ENCODE measurements around the gene EZH2.

The EZH2 gene

DNA sequence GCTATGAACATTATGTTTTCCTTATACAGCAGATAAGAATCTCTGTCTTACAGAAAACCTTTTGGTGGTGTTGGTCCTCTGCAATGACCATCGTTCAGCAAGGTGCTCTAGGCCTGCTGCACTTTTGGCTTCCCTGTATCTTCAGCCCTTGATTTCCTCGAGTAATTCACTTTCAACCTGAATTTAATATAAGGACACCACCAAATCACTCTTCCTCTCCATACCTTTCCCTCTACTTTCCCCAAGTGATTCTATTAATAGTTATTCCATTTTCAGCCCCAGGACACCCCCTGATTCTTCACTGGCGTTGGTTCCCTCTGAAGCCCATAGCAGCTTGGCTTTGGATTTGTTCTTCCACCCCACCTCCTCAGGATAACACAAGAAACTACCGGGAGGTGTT, 72.2 kb downstream of the EZH2 start:
- TF ChIP-seq ARNTL (CRISPR knock-in tag; IDR thresholded peaks at IDR 0.05; ENCODE audit: borderline replicate concordance, low read depth) (no peak), ZC3H10 (CRISPR knock-in tag; IDR thresholded peaks at IDR 0.05) (no peak), CSDC2 (CRISPR knock-in tag; IDR thresholded peaks at IDR 0.05) (no peak), TCF4 (CRISPR knock-in tag; IDR thresholded peaks at IDR 0.05; ENCODE audit: borderline replicate concordance) (no peak), ZFP3 (CRISPR knock-in tag; IDR thresholded peaks at IDR 0.05) (no peak)
- TF ChIP-seq, protein P1, sequence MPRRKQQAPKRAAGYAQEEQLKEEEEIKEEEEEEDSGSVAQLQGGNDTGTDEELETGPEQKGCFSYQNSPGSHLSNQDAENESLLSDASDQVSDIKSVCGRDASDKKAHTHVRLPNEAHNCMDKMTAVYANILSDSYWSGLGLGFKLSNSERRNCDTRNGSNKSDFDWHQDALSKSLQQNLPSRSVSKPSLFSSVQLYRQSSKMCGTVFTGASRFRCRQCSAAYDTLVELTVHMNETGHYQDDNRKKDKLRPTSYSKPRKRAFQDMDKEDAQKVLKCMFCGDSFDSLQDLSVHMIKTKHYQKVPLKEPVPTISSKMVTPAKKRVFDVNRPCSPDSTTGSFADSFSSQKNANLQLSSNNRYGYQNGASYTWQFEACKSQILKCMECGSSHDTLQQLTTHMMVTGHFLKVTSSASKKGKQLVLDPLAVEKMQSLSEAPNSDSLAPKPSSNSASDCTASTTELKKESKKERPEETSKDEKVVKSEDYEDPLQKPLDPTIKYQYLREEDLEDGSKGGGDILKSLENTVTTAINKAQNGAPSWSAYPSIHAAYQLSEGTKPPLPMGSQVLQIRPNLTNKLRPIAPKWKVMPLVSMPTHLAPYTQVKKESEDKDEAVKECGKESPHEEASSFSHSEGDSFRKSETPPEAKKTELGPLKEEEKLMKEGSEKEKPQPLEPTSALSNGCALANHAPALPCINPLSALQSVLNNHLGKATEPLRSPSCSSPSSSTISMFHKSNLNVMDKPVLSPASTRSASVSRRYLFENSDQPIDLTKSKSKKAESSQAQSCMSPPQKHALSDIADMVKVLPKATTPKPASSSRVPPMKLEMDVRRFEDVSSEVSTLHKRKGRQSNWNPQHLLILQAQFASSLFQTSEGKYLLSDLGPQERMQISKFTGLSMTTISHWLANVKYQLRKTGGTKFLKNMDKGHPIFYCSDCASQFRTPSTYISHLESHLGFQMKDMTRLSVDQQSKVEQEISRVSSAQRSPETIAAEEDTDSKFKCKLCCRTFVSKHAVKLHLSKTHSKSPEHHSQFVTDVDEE (CRISPR knock-in tag; IDR thresholded peaks at IDR 0.05): no peak
- no peak for ATAC-seq

DNA sequence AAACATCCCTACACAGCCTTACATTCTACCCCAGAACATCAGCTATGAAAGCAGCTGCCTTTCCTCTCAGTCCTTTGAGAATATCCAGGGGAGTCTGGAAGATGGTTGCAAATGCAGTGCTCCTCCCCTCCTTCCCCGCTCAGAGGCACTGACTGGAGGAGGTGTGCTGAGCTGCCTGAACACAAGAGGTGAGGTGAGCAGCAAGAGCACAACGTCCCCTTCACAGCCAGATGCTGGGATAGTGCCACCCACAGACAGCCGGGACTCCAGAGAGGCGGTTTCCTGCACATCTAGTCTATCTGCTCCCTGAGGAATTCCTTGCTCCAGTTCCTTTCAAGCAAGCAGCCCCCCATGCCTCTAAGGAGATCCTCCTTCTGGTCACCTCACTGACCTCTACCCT, 74.2 kb downstream of the EZH2 start:
- ATAC-seq: no peak; the same call in 2 of the 3 replicates
- no peak for TF ChIP-seq CSDC2 (CRISPR knock-in tag; IDR thresholded peaks at IDR 0.05)
- TF ChIP-seq GLIS3 (CRISPR knock-in tag; IDR thresholded peaks at IDR 0.05): no peak
- TF ChIP-seq, protein P2, sequence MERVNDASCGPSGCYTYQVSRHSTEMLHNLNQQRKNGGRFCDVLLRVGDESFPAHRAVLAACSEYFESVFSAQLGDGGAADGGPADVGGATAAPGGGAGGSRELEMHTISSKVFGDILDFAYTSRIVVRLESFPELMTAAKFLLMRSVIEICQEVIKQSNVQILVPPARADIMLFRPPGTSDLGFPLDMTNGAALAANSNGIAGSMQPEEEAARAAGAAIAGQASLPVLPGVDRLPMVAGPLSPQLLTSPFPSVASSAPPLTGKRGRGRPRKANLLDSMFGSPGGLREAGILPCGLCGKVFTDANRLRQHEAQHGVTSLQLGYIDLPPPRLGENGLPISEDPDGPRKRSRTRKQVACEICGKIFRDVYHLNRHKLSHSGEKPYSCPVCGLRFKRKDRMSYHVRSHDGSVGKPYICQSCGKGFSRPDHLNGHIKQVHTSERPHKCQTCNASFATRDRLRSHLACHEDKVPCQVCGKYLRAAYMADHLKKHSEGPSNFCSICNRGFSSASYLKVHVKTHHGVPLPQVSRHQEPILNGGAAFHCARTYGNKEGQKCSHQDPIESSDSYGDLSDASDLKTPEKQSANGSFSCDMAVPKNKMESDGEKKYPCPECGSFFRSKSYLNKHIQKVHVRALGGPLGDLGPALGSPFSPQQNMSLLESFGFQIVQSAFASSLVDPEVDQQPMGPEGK (CRISPR knock-in tag; IDR thresholded peaks at IDR 0.05; ENCODE audit: borderline replicate concordance): no peak
- TF ChIP-seq ARNTL (CRISPR knock-in tag; IDR thresholded peaks at IDR 0.05; ENCODE audit: borderline replicate concordance, low read depth): no peak
- no peak for TF ChIP-seq BACH2 (CRISPR knock-in tag; IDR thresholded peaks at IDR 0.05; ENCODE audit: borderline replicate concordance)
- no peak for TF ChIP-seq ZNF8 (CRISPR knock-in tag; IDR thresholded peaks at IDR 0.05)
- no peak for TF ChIP-seq ZFP3 (CRISPR knock-in tag; IDR thresholded peaks at IDR 0.05)
- TF ChIP-seq, protein P3, sequence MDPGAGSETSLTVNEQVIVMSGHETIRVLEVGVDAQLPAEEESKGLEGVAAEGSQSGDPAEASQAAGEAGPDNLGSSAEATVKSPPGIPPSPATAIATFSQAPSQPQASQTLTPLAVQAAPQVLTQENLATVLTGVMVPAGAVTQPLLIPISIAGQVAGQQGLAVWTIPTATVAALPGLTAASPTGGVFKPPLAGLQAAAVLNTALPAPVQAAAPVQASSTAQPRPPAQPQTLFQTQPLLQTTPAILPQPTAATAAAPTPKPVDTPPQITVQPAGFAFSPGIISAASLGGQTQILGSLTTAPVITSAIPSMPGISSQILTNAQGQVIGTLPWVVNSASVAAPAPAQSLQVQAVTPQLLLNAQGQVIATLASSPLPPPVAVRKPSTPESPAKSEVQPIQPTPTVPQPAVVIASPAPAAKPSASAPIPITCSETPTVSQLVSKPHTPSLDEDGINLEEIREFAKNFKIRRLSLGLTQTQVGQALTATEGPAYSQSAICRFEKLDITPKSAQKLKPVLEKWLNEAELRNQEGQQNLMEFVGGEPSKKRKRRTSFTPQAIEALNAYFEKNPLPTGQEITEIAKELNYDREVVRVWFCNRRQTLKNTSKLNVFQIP (CRISPR knock-in tag; IDR thresholded peaks at IDR 0.05; ENCODE audit: borderline replicate concordance, low read depth): no peak
- TF ChIP-seq ESRRG (CRISPR knock-in tag; IDR thresholded peaks at IDR 0.05): no peak
- TF ChIP-seq, protein P4, sequence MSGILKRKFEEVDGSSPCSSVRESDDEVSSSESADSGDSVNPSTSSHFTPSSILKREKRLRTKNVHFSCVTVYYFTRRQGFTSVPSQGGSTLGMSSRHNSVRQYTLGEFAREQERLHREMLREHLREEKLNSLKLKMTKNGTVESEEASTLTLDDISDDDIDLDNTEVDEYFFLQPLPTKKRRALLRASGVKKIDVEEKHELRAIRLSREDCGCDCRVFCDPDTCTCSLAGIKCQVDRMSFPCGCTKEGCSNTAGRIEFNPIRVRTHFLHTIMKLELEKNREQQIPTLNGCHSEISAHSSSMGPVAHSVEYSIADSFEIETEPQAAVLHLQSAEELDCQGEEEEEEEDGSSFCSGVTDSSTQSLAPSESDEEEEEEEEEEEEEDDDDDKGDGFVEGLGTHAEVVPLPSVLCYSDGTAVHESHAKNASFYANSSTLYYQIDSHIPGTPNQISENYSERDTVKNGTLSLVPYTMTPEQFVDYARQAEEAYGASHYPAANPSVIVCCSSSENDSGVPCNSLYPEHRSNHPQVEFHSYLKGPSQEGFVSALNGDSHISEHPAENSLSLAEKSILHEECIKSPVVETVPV (CRISPR knock-in tag; IDR thresholded peaks at IDR 0.05): no peak
- no peak for TF ChIP-seq ZNF565 (CRISPR knock-in tag; conservative IDR thresholded peaks at IDR 0.05; ENCODE audit: low read depth)
- no peak for TF ChIP-seq PPARA (CRISPR knock-in tag; IDR thresholded peaks at IDR 0.05; ENCODE audit: borderline replicate concordance)
- TF ChIP-seq, protein P5, sequence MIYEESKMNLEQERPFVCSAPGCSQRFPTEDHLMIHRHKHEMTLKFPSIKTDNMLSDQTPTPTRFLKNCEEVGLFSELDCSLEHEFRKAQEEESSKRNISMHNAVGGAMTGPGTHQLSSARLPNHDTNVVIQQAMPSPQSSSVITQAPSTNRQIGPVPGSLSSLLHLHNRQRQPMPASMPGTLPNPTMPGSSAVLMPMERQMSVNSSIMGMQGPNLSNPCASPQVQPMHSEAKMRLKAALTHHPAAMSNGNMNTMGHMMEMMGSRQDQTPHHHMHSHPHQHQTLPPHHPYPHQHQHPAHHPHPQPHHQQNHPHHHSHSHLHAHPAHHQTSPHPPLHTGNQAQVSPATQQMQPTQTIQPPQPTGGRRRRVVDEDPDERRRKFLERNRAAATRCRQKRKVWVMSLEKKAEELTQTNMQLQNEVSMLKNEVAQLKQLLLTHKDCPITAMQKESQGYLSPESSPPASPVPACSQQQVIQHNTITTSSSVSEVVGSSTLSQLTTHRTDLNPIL (CRISPR knock-in tag; IDR thresholded peaks at IDR 0.05; ENCODE audit: low read depth): no peak
- TF ChIP-seq, protein P1 (CRISPR knock-in tag; IDR thresholded peaks at IDR 0.05): no peak
- no peak for TF ChIP-seq ZNF70 (CRISPR knock-in tag; IDR thresholded peaks at IDR 0.05)

DNA sequence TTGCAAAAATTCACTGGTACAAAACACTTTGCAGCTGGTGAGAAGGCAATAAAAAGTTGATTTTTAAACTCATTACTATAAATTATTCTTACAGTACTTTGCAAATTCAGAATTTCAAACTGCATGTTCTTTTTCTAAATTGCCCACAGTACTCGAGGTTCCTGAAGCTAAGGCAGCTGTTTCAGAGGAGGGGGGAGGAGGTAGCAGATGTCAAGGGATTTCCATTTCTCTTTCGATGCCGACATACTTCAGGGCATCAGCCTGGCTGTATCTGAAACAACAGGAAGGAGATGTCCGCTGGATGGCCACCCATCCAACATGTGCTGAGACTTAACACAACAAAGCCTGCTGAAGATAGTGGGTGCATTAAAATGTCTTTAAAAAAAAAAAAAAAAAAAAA, 76.7 kb downstream of the EZH2 start:
- ATAC-seq: no peak
- TF ChIP-seq, protein P3 (CRISPR knock-in tag; IDR thresholded peaks at IDR 0.05; ENCODE audit: borderline replicate concordance, low read depth): no peak
- TF ChIP-seq SNAI2 (CRISPR knock-in tag; IDR thresholded peaks at IDR 0.05) (no peak), RARB (CRISPR knock-in tag; IDR thresholded peaks at IDR 0.05) (no peak), ZFP3 (CRISPR knock-in tag; IDR thresholded peaks at IDR 0.05) (no peak), TOX (CRISPR knock-in tag; IDR thresholded peaks at IDR 0.05; ENCODE audit: borderline replicate concordance) (no peak), CSDC2 (CRISPR knock-in tag; IDR thresholded peaks at IDR 0.05) (no peak), ZNF8 (CRISPR knock-in tag; IDR thresholded peaks at IDR 0.05) (no peak), ZNF565 (CRISPR knock-in tag; conservative IDR thresholded peaks at IDR 0.05; ENCODE audit: low read depth) (no peak), ZC3H10 (CRISPR knock-in tag; IDR thresholded peaks at IDR 0.05) (no peak), ESRRG (CRISPR knock-in tag; IDR thresholded peaks at IDR 0.05) (no peak)
- TF ChIP-seq, protein P5 (CRISPR knock-in tag; IDR thresholded peaks at IDR 0.05; ENCODE audit: low read depth): no peak

Data from SK-N-SH treated with all-trans-retinoic acid at 6 μM for 48 hours (cell line).